Central memory CD8-positive, alpha-beta T cell (primary cell): ENCODE data around the gene ZNF526.

Experiments used
- ATAC-seq: fragments of 150-1000 bp; cut with Tn5 transposase; replicated peaks from 2 replicates; pipeline ENCODE4 v1.10.0; 2022; ENCODE audit warnings: mild to moderate bottlenecking, moderate FRiP score, moderate number of reproducible peaks; ENCODE audit not compliant: poor library complexity, severe bottlenecking; ENCODE audit errors: extremely low read depth
- DNase-seq, 2 donors: peaks; one replicate each; pipeline ENCODE4 v3.0.0; 2021; ENCODE audit warnings: low spot score in 2 of 2
- H3K27ac Mint-ChIP-seq: one replicate; pipeline ENCODE4 v1.8.0; 2022; ENCODE audit warnings: low read depth, mild to moderate bottlenecking, moderate library complexity, mixed read lengths
- H3K27me3 Mint-ChIP-seq: one replicate; pipeline ENCODE4 v1.8.0; 2022; ENCODE audit warnings: mixed read lengths
- H3K36me3 Mint-ChIP-seq: one replicate; pipeline ENCODE4 v1.8.0; 2022; ENCODE audit warnings: mild to moderate bottlenecking, moderate library complexity, mixed read lengths; ENCODE audit not compliant: insufficient read depth
- H3K4me1 Mint-ChIP-seq: one replicate; pipeline ENCODE4 v1.8.0; 2022; ENCODE audit warnings: mixed read lengths
- H3K4me3 Mint-ChIP-seq: one replicate; pipeline ENCODE4 v1.8.0; 2022; ENCODE audit warnings: mild to moderate bottlenecking, moderate library complexity, mixed read lengths
- H3K9me3 Mint-ChIP-seq: one replicate; pipeline ENCODE4 v1.8.0; 2022; ENCODE audit warnings: mixed read lengths

The ZNF526 gene, protein sequence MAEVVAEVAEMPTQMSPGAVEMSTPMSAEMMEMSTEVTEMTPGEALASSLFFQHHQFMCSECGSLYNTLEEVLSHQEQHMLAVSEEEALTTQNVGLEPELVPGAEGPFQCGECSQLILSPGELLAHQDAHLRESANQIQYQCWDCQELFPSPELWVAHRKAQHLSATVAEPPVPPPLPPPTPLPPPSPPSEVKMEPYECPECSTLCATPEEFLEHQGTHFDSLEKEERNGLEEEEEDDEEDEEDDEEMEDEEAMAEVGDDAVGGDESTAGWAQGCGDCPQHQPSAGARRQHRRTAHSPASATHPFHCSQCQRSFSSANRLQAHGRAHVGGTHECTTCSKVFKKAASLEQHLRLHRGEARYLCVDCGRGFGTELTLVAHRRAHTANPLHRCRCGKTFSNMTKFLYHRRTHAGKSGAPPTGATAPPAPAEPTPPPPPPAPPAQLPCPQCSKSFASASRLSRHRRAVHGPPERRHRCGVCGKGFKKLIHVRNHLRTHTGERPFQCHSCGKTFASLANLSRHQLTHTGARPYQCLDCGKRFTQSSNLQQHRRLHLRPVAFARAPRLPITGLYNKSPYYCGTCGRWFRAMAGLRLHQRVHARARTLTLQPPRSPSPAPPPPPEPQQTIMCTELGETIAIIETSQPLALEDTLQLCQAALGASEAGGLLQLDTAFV

DNA sequence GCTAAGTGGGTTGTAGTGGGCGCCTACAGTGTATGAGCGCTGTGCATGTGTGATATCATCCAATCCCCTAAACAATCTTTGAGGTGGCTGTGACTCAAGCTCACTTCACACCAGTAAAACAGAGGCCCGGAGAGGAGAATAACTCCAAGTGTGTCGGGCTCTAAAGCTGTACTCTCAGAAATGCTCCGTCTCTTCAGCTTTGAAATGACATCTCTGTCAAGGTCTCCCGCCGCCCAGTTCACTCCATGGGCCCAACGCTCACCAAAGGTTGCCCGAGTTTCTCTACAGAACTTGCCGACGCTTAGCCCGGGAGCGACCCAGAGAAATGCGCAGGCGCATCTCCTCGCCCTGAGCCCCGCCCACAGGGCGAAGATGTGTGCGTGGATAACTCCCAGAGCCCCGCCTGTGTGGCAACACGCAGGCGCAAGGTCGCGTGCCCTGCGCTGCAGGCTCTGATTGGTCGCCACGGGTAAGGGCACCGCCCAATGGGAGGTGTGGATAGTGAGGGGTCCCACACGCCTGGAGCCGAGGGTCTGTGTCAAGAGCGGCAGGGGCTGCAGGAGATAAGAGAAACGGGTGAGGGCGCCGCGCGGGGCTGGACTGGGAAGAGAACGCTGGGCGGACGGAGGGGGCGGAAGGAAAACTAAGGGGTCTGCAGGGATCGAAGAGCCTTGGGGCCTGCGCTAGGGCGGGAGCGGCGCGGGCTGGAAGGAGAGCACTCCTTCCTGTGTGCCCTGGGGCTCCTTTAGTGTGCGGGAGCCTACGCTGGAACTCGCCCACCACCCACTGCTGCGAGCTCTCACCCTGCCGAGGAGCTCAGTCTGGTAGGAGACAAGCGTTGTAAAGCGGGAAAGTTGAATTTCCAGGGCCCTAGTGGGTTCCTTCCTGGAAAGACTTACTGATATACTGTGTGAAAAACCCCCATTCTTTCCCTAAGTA, at the start of gene ZNF526:
Gene ZNF526 (plus strand): TSS at position 501 of the 939 bp plus-strand sequence. CDS start 4,092 bp downstream, outside the sequence.
- Mint-ChIP-seq H3K27ac (peak within 1 kb of the TSS; percentile 95), H3K4me1 (peaks cover 59% of the 10 kb centered on the region), H3K9me3 (no peaks in the 10 kb centered on the region), H3K36me3 (peaks cover 35% of the 10 kb centered on the region), H3K4me3 (peak within 1 kb of the TSS; percentile 95), H3K27me3 (no peaks in the 10 kb centered on the region)
- DNase-seq (peak; percentile 93 to 94), ATAC-seq (peak; percentile 80)

- Mint-ChIP-seq H3K27me3 (no peaks in the 10 kb centered on the region), H3K27ac (no peak overlapping the region), H3K9me3 (no peaks in the 10 kb centered on the region), H3K4me1 (peaks cover 2% of the 10 kb centered on the region), H3K4me3 (no peak overlapping the region), H3K36me3 (no peaks in the 10 kb centered on the region)
- ATAC-seq (no peak), DNase-seq (no peak)
Measured at GRCh38 chr19:42170715-42171114, 49.4 kb upstream of the ZNF526 start.

DNA sequence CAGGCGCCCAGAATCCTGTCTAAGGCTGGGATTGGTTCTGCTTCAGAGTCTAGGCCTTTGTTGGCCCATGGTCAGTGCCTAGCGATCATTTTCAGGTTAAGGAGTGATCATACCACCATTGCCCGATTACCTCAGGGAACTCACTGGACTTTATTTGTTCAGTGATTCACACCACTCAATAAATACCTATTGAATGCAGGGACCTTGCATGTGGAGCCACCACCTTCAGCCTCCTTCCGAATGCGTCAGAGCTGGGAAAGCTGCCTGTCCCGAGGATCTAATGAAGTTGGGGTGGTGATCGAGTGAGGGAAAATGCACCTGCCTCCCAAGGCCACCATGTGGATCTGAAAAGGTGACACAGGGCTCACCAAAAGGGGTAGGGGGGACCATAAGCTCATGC, 47.9 kb upstream of the ZNF526 start:
- DNase-seq, result no peak
- Mint-ChIP-seq H3K27ac (no peak overlapping the region), H3K27me3 (no peaks in the 10 kb centered on the region), H3K9me3 (no peaks in the 10 kb centered on the region), H3K36me3 (peaks cover 5% of the 10 kb centered on the region), H3K4me1 (peaks cover 10% of the 10 kb centered on the region), H3K4me3 (no peak overlapping the region)
- ATAC-seq, result no peak

- Mint-ChIP-seq H3K36me3 (peaks cover 5% of the 10 kb centered on the region), H3K27ac (no peak overlapping the region), H3K4me3 (no peak overlapping the region), H3K4me1 (peaks cover 10% of the 10 kb centered on the region), H3K9me3 (no peaks in the 10 kb centered on the region), H3K27me3 (no peaks in the 10 kb centered on the region)
- no peak for ATAC-seq
- DNase-seq, result no peak
Measured at GRCh38 chr19:42173695-42174094, 46.4 kb upstream of the ZNF526 start.

GRCh38 chr19:42174188-42174587, 45.9 kb upstream of the ZNF526 start:
- Mint-ChIP-seq H3K27ac (no peak overlapping the region), H3K9me3 (no peaks in the 10 kb centered on the region), H3K27me3 (no peaks in the 10 kb centered on the region), H3K4me1 (peaks cover 10% of the 10 kb centered on the region), H3K36me3 (peaks cover 5% of the 10 kb centered on the region), H3K4me3 (no peak overlapping the region)
- DNase-seq, result no peak
- ATAC-seq, result no peak

DNA sequence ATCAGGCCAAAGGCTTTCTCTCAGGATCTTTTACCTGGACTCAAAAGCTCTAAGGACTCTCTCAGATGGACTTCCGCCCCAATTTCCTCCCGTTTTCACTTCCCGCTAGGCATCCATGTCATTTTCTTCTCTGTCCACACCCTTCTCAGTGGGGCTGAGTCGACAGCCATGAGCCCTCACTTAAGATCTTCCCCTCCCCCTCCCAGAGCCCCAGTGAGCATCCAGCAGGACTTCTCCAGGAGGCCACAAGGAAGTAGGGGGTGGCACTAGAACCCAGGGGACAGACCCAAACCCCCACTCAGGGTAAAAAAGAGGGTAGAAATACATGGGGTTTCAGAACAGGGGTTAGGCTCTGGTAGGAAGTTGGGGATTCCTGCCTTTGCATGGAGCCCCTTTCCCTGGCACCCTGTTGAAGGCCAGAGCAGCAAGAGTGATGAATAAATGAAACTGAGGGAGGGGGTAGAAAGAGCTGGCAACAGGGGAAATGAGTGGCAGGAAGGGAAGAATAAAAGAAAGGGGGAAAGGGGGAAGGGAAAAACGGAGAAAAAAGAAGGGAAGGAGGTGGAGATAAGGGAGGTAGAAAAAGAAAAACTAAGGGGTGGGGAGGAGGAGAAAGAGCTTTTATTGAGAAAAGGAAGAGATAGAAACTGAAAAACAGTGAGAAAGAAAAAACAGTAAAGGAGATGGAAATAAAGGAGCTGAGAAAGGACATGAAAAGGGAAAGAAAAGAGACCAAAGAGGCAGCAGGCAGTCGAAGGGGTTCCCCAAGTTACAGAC, 45.0 kb upstream of the ZNF526 start:
- ATAC-seq, result no peak
- Mint-ChIP-seq H3K4me3 (no peak overlapping the region), H3K36me3 (peaks cover 5% of the 10 kb centered on the region), H3K27me3 (no peaks in the 10 kb centered on the region), H3K9me3 (no peaks in the 10 kb centered on the region), H3K4me1 (peaks cover 10% of the 10 kb centered on the region), H3K27ac (no peak overlapping the region)
- no peak for DNase-seq

DNA sequence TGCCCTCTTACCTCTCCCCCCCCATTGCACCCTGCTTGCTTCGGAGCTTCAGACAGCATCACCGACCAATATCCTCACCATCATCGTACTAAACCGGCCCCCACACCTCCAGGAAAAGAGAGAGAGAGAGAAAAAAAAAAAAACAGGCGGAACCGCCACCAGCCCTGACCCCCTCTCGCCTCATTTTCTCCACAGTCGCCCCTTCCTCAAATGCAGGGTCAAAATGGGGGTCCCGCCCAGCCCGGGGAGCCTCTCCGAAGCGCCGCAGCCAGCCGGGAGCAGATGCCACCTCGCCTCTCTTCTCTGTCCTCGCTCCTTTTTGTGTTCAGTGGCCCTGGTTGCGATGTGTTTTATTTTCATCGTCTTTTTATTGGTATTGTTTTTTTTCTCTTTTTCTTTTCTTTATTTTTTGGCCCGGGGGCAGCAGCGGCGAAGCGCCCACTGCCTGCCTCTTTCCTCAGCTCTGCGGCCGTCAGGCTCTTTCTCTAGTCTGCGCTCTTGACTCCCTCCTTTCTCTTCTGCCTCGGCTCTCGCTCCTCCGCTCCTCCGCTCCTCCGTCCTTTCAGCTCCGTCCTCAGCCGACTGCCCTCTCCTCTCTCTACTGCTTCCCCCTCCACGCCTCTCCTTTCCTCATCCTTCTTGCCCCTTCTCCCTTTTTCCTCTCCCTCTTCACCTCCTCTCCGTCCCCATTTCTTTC, 44.0 kb upstream of the ZNF526 start:
- H3K9me3 Mint-ChIP-seq, result no peaks in the 10 kb centered on the region
- ATAC-seq (peak; percentile 31), DNase-seq (no peak)
- no peaks in the 10 kb centered on the region for H3K27me3 Mint-ChIP-seq
- no peak overlapping the region for H3K4me3 Mint-ChIP-seq
- H3K36me3 Mint-ChIP-seq, result peaks cover 5% of the 10 kb centered on the region
- H3K4me1 Mint-ChIP-seq, result peaks cover 10% of the 10 kb centered on the region
- peak overlapping the region; percentile 89 for H3K27ac Mint-ChIP-seq

DNA sequence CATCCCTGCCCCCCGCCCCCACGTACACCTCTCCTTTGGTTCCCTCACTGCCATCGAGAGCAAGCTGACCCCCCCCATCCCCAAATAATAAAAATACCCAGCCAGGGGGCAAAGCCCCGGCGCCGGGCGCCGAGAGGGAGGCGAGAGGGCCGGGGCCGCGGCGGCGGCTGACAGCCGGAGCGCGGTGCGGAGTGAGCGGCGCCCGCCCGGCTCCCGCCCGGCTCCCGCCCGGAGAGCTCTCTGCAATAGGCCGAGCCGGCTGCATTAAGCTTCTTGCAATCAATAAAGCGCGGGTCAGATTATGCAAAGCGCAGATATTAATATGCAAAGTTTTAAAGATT, 43.5 kb upstream of the ZNF526 start:
- H3K4me3 Mint-ChIP-seq, result no peak overlapping the region

DNA sequence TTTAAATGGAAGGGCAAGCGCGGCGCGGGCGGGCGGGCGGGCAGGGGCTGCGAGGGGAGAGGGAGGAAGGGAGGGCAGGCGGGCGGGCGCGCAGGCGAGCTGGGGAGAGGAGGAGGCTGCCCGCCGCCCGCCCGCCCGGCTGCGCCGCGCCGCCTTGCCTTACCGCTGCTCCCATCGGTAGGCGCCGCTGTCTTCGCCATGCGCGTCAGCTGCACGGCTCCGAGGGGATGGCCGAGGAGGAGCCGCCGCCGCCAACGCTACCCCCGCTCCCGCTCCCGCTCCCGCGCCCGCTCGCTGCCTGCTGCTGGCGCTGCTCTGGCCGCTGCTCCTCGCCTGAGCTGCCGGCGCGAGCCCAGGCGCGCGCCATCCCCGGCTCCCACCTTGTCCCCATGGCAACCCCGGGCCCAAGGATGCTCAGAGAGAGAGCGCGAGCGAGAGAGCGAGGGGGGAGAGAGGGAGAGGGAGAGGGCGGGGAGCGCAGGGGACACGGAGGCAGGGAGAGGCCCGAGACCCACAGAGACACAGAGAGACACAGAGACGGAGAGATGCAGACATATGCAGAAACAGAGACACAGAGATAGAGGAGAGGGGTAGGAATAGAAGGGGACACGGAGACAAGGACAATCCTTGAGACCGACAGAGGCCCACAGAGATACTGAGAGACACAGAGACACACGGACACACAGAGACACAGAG, 43.0 kb upstream of the ZNF526 start:
- H3K4me1 Mint-ChIP-seq, result peaks cover 14% of the 10 kb centered on the region
- no peaks in the 10 kb centered on the region for H3K9me3 Mint-ChIP-seq
- ATAC-seq (peak; percentile 94), DNase-seq (peak; percentile 57 to 64)
- no peak overlapping the region for H3K4me3 Mint-ChIP-seq
- no peak overlapping the region for H3K27ac Mint-ChIP-seq
- peaks cover 7% of the 10 kb centered on the region for H3K36me3 Mint-ChIP-seq
- no peaks in the 10 kb centered on the region for H3K27me3 Mint-ChIP-seq

More for the DNA sequence above, 43.5 kb upstream of the ZNF526 start:
- peaks cover 6% of the 10 kb centered on the region for H3K36me3 Mint-ChIP-seq
- H3K9me3 Mint-ChIP-seq, result no peaks in the 10 kb centered on the region
- peak overlapping the region; percentile 89 for H3K27ac Mint-ChIP-seq
- H3K4me1 Mint-ChIP-seq, result peaks cover 10% of the 10 kb centered on the region
- no peaks in the 10 kb centered on the region for H3K27me3 Mint-ChIP-seq
- ATAC-seq (peak; percentile 53), DNase-seq (no peak)

DNA sequence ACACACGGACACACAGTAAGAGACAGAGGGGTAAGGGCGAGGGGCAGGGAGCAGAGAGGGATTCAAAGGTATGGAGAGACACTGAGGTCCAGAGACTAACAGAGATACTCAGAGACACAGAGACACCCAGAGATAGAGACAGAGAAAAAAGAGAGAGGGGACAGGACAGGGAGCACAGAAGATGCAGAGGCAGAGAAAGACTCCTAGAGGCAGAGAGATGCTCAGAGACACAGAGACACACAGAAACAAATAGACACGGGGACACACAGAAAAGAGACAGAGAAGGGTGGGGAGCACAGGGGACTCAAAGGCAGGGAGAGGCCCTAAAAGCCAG, 42.5 kb upstream of the ZNF526 start:
- peaks cover 19% of the 10 kb centered on the region for H3K4me1 Mint-ChIP-seq
- DNase-seq (no peak), ATAC-seq (no peak)
- H3K9me3 Mint-ChIP-seq, result no peaks in the 10 kb centered on the region
- H3K27ac Mint-ChIP-seq, result no peak overlapping the region
- H3K4me3 Mint-ChIP-seq, result no peak overlapping the region
- no peaks in the 10 kb centered on the region for H3K27me3 Mint-ChIP-seq
- H3K36me3 Mint-ChIP-seq, result peaks cover 7% of the 10 kb centered on the region
